Tibial artery (tissue), 4 donors: ENCODE data around the gene ARHGAP32.

Experiments
- DNase-seq, 2 donors: peaks; one replicate each; pipeline ENCODE4 v3.0.0-alpha.2; 2019
- H3K27ac ChIP-seq, 2 donors: fragments of 200-600 bp; sonication (generic) in 1 of 2; 1 replicate in 1 of 2; 2 replicates in 1 of 2; pipeline ENCODE4 v1.5.1; 2018 to 2019; ENCODE audit warnings: mild to moderate bottlenecking in 1 of 2
- H3K27me3 ChIP-seq, 2 donors: fragments of 200-600 bp; sonication (generic) in 1 of 2; one replicate each; pipeline versions ENCODE4 v1.5.1 to v1.6.0; 2016 to 2019
- H3K36me3 ChIP-seq, 3 donors: fragments of 200-600 bp; sonication (generic) in 2 of 3; one replicate each; pipeline ENCODE4 v1.5.1; 2016 to 2019; ENCODE audit warnings: mild to moderate bottlenecking in 2 of 3
- H3K4me1 ChIP-seq, 4 donors: fragments of 200-600 bp; sonication (generic) in 2 of 4; 1 replicate in 3 of 4; 2 replicates in 1 of 4; pipeline ENCODE4 v1.5.1; 2016 to 2019
- H3K4me3 ChIP-seq, 2 donors: fragments of 200-600 bp; sonication (generic) in 1 of 2; 1 replicate in 1 of 2; 2 replicates in 1 of 2; pipeline ENCODE4 v1.5.1; 2018 to 2019; ENCODE audit warnings: mild to moderate bottlenecking in 2 of 2
- H3K9me3 ChIP-seq, 3 donors: fragments of 200-600 bp; sonication (generic) in 1 of 3; one replicate each; pipeline ENCODE4 v1.5.1; 2016 to 2019
- CTCF ChIP-seq, 2 experiments: fragments of 200-600 bp in 1 of 2; fragments of 450-650 bp in 1 of 2; IDR thresholded peaks; one replicate each; pipeline ENCODE4 v1.5.1; 2017 to 2019; ENCODE audit warnings: antibody characterized with exemption in 2 of 2, mild to moderate bottlenecking in 1 of 2, moderate library complexity in 1 of 2
- intact Hi-C: fragments of 100-400 bp; cut with DNase I; formaldehyde crosslinking; loops from one replicate; pipeline ENCODE4 v1.15.0; 2023; ENCODE audit warnings: low total_unique reads

The ARHGAP32 gene

GRCh38 chr11:129067454-129067853 lies 124.7 kb downstream of the ARHGAP32 start:
- no peaks in the 10 kb centered on the region for H3K4me1 ChIP-seq
- no peak for TF ChIP-seq CTCF (IDR thresholded peaks at IDR 0.05)
- no peak overlapping the region for H3K4me3 ChIP-seq
- H3K9me3 ChIP-seq: no peaks in the 10 kb centered on the region
- peaks cover 0 to 16% (median 14%) of the 10 kb centered on the region in 3 donors for H3K36me3 ChIP-seq
- H3K27ac ChIP-seq: no peak overlapping the region
- DNase-seq: no peak
- intact Hi-C loops: no loop called here
- no peaks in the 10 kb centered on the region for H3K27me3 ChIP-seq

DNA sequence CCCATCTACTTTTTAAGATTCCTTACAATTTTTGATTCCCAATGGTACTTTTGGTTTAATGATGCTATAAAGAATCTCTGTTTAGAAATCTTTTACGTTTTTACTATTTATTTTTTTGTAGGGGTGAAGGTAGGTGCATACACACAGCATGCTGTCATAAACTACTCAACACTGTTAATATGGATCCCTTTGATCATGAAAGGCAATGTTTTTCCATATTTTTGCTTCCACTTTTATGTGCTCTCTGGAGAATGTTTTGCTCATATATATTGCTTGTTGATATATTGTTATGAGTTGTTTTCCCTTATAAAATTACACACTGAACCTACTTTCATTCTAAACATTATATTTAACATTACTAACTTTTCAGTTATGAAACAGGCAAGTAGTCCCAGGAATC lies 125.9 kb downstream of the ARHGAP32 start:
- no peak overlapping the region for H3K4me3 ChIP-seq
- no peaks in the 10 kb centered on the region for H3K9me3 ChIP-seq
- H3K27me3 ChIP-seq: no peaks in the 10 kb centered on the region
- H3K27ac ChIP-seq: no peak overlapping the region
- no peak for DNase-seq
- H3K4me1 ChIP-seq: no peaks in the 10 kb centered on the region
- TF ChIP-seq CTCF (IDR thresholded peaks at IDR 0.05): no peak
- intact Hi-C loops: no loop called here
- H3K36me3 ChIP-seq: peaks cover 0 to 19% (median 16%) of the 10 kb centered on the region in 3 donors

DNA sequence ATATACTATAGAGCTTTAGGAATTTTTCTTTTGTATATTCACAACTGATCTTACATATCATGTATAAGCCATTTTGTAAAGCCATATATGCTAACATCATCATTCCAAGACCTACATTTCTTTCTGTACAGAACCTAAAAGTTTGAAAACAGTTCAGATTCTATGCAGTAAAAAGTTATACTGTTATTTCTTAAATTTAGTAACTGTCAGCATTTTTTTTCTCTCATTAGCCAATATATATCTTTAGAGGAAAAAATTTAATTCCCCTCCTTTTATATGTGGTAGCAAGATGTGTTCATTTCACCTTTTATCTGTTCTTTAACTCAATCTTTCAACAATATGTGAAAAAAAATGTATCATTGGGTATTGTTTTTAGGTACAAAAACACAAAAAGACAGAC lies 129.0 kb downstream of the ARHGAP32 start:
- peaks cover 0 to 19% (median 16%) of the 10 kb centered on the region in 3 donors for H3K36me3 ChIP-seq
- intact Hi-C loops: no loop called here
- H3K4me1 ChIP-seq: no peaks in the 10 kb centered on the region

DNA sequence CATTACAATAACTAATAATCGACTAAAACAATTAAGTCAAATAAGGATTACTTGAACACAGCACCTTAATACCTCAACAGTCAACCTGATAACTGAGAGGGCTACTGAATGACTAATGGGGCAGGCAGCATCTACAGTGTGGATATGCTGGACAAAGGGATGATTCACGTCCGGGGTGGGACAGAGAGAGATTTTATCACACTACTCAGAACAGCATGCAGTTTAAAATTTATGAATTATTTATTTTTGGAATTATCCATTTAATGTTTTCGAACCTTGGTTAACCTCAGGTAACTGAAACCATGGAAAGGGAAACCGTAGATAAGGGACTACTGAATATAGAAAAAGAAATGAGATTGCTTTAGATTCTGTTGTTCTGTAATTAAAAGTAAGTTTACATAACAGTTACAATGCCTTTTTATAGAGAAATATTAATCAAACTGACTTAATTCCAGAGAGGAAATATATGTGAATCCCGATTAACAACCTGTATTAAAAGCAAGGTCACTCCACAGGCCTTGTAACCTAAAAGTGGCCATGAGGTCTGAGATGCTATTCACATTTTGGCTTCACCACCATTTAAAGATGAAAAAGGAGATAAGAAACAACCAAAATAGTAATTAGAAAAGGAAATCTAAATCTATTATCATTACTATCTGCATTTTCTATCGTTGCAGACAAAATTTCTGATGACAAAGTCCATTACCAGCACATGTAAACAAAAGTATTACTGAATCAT lies 130.5 kb downstream of the ARHGAP32 start:
- TF ChIP-seq CTCF (IDR thresholded peaks at IDR 0.05): no peak
- intact Hi-C loops: no loop called here
- H3K4me3 ChIP-seq: no peak overlapping the region
- H3K27me3 ChIP-seq: no peaks in the 10 kb centered on the region
- H3K4me1 ChIP-seq: no peaks in the 10 kb centered on the region
- H3K36me3 ChIP-seq: peaks cover 0 to 19% (median 16%) of the 10 kb centered on the region in 3 donors
- H3K9me3 ChIP-seq: no peaks in the 10 kb centered on the region
- no peak for DNase-seq
- no peak overlapping the region for H3K27ac ChIP-seq

More for the DNA sequence above, 129.0 kb downstream of the ARHGAP32 start:
- no peaks in the 10 kb centered on the region for H3K9me3 ChIP-seq
- DNase-seq: no peak
- no peak overlapping the region for H3K4me3 ChIP-seq
- no peak overlapping the region for H3K27ac ChIP-seq
- no peaks in the 10 kb centered on the region for H3K27me3 ChIP-seq
- no peak for TF ChIP-seq CTCF (IDR thresholded peaks at IDR 0.05)

DNA sequence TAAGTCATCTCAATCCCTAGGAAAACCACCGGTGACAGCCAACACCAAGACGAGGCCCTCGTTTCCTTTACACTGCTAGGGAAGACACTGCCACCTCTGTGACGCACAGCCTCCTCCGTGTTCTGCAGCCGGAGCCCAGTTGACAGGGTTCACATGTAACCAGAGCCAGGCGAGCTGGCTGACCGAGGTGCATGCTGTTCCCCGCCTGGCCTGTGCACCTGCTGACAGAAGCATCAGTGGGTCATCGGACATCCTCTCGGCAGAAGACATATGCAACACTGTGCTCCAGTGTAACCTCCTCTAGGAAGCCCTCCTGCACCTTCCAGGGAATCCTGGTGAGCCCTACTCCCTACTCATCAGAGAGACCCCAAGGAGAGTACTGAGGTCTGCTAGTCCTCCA lies 135.2 kb downstream of the ARHGAP32 start:
- Histone ChIP-seq H3K27ac (no peak overlapping the region), H3K9me3 (no peaks in the 10 kb centered on the region), H3K27me3 (no peaks in the 10 kb centered on the region), H3K4me3 (no peak overlapping the region), H3K36me3 (peaks cover 0 to 2% (median 0%) of the 10 kb centered on the region in 3 donors), H3K4me1 (no peaks in the 10 kb centered on the region)
- DNase-seq: no peak
- intact Hi-C loops: no loop called here
- no peak for TF ChIP-seq CTCF (IDR thresholded peaks at IDR 0.05)
